SHP77 (cell line): ENCODE data around the gene IMMP2L.
"Not testable (repeated sequence)": the region's sequence is repeated elsewhere in the genome, so short reads cannot be mapped to it uniquely, and the experiment has no call there.

Experiments used
- DNase-seq, 2 experiments: peaks; one replicate each; lab custom pipeline; 2025; lab: John Stamatoyannopoulos, UW

The IMMP2L gene

DNA sequence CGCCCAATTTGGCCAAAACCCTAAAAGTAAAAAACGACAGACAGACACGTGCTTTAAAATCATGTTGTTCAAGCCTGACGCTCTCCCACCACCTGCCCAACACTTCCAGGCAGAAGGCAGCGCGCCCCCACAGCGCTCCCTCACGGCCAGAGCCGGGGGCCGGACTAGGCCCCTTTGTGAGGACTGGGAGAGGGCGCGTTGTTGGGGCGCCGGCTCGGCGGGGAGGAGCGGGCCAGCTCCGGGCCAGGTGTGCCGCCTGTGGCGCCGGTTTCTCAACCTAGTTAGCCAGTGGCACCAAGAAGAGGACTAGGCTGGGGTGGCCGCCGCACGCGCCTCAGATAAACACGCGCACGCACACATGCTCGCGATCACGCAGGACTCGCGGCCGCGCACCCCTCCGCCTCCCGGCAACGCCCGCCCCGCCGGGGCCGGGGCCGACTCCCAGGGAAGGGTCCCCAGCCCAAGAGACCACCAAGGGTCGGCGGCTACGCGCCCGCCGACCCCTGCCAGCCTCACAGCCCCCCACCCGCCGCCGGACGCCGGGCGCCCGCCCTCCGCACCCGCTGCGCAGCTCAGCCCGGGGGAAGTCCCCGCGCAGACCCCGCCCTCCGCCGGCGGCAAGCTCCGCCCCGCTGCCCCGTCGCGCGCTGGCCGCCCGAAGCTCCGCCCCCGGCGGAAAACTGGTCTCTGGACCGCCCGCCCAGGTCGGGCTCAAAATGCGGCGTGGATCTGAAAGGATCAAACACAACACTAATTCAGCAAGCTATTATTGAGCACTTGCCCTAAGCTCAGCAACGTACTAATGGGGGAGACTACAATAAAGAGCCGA is at the start of gene IMMP2L:
Gene IMMP2L, minus strand, starts transcription at position 589 of the 829 bp plus-strand sequence.
- peak; percentile 47 to 90 for DNase-seq

DNA sequence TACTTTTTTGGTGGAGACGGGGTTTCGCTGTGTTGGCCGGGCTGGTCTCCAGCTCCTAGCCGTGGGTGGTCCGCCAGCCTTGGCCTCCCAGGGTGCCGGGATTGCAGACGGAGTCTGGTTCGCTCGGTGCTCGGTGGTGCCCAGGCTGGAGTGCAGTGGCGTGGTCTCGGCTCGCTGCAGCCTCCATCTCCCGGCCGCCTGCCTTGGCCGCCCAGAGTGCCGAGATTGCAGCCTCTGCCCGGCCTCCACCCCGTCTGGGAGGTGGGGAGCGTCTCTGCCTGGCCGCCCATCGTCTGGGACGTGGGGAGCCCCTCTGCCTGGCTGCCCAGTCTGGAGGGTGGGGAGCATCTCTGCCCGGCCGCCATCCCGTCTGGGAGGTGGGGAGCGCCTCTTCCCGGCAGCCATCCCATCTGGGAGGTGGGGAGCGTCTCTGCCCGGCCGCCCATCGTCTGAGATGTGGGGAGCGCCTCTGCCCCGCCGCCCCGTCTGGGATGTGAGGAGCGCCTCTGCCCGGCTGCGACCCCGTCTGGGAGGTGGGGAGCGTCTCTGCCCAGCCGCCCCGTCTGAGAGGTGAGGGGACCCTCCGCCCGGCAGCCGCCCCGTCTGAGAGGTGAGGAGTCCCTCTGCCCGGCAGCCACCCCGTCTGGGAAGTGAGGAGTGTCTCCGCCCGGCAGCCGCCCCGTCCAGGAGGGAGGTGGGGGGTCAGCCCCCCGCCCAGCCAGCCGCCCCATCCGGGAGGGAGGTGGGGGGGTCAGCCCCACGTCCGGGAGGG is 47.4 kb upstream of the IMMP2L start:
- not testable (repeated sequence) for DNase-seq

DNA sequence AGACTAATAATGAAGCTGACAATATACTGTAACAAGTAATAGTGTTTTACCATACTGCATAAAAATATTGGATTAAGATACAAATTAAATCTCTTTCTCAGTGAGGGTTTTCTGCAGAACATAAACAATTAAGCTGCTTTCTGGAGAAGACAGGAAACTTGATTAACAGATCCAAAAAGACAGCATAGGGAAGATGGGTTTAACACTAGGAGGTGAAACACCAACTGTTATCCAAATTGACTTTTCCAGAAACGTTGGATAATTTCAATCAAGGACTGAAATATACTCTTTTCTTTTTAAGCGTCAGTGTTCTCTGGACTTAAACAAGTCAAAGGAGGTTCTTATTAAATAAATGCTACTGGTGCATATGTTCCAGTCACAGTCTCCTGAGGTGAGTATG is 45.3 kb upstream of the IMMP2L start:
- no peak for DNase-seq

DNA sequence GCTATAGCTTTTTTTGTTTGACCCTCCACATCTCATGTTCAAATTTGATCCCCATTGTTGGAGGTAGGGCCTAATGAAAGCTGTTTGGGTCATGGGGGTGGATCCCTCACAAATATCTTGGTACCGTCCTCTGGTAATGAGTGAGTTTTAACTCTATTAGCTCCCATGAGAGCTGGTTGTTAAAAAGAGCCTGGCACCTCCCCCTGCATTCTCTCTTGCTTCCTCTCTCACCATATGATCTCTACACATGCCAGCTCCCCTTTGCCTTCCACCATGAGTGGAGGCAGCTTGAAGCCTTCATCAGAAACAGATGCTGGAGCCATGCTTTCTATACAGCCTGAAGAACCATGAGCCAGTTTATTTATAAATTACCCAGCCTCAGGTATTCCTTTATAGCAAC is 43.0 kb upstream of the IMMP2L start:
- no peak for DNase-seq

DNA sequence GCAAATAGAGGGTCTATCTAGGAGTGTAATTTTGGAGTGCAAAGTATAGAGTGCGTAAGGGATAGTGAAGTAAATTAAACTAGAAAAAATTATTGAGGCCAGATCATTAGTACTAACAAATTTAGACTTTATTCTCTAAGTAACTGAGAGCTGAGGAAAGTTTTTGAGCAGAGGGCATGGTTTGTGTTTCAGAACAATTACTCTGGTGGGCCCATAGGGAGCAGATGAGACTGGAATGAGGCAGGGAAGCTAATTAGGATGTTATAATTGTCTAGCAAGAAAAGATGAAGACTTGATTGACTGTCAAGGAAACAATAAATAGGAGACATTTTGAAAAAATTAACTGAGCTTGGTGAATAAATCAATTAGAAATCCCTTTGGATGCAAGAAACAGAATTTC is 37.8 kb upstream of the IMMP2L start:
- DNase-seq: no peak

DNA sequence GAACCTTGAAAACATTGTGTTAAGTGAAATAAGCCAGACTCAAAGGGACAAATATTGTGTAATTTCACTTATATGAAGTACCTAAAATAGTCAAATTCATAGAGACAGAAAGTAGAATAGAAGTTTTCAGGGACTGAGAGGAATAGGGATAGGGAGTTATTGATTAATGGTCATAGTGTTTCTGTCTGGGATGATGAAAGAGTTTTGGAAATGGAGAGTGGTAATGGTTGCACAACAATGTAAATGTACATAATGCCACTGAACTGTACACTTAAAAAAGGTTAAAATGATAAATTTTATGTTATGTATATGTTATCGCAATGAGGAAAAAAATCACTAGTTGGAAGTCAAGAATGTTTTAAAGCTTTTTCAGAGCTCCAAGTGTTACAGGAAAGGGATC is 33.5 kb upstream of the IMMP2L start:
- no peak for DNase-seq

DNA sequence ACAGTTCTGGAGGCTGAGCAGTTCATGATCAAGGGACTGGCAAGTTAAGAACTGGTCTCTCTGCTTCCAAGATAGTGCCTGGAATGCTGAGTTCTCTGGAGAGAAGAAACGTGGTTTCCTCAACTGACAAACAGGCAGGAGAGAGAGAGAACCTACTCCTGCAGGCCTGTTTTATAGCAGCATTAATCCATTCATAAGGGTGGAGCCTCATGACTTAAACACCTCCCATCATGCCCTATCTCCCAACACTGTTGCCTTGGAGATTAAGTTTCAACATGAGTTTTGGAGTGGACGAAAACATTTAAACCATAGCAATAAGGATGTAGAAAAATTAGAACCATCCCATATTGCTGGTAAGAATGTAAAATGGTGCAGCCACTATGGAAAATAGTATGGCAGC is 32.3 kb upstream of the IMMP2L start:
- no peak for DNase-seq

DNA sequence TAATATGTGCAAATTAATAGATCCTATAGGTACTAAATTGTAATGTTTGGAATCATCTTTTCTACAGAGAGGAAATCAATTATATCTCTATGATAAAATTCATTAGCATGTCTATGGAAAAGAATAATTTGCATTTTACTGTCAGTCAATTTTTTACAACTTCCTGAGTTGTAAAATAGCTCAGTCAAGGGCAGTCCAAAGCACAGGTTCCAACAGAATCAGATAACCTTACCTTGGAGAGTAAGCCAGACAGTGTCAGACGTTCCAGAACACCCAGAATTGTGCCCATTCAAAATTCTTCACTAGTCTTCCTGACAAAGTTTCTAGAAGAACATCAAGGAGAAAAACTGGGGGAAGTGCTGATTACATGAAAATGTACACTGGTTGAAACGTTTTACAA is 31.1 kb upstream of the IMMP2L start:
- DNase-seq: no peak

DNA sequence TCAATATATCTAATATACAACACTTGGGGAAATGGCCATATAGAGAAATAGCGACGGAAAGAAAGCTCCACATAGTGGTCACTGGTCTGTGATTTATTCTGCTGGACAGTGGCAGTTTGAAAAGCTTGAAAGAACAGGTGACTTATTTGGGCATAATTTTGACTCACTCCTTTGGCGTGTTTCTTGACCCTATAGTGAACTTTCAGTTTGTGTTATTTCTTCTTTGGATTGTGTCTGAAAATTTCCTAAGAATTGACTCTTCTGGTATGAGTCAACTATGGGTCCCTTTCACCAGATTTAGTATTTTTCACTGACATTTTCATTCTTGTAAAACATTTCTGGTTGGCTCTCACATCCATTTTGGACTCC is 25.8 kb upstream of the IMMP2L start:
- DNase-seq: no peak

DNA sequence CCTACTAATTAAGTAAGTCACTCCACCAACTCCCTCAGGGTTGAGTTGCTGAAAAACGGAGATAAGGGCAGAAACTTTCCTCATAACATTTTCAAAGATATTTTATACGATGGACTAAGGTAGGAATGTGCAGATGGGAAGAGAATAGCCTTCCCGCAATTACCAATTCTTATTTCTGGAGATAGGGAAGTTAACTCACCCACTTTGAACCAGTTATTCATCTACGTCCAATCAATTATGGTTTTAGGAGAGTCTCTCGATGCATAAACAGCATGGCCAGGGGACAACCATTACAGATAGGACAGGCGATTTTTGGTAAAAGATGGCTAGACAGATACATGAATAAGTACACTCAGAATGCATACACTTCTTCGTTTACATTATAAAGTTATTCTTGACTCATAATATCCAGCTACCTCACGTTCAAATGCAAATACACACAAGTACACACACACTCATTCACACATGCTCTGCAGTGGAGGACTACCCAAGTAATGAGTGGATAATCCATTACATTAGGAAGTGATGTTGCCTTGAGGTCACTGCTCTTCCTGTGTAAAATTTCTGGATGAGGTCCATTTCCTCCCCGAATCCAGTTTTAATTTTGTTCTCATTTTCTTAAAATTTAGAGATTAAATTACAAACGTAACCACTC is 25.2 kb upstream of the IMMP2L start:
- DNase-seq: no peak

DNA sequence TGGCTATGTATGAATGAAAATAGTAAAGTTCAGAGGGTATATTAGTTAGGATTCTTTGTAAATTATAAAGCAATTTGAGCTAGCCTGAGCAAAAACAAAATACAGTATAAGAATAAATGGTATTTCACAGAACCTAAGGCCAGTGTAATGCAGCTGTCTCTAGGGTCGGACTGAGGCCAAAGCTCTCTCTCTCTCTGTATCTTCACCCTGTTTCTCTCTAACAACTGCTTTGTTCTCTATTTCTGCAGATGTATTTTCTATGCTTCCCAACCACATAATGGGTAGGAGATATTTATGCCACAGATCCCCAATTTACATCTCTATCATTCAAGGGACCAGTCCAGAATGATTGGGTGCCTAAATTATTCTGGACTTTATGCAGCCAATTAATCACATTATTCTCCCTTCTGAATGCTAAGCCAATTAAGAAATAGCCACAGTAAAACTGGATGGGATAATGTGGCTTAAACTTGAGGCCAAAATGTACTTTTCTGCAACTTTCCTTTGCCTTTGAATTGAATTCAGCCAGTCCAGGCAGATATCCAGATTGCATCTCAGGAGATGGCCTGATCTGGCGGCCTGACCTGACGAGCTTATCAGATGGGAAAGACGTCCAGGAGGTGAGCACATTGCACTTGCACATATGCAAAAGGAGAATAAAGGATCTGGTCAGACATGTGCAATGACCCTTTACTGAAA is 24.6 kb upstream of the IMMP2L start:
- DNase-seq: no peak

DNA sequence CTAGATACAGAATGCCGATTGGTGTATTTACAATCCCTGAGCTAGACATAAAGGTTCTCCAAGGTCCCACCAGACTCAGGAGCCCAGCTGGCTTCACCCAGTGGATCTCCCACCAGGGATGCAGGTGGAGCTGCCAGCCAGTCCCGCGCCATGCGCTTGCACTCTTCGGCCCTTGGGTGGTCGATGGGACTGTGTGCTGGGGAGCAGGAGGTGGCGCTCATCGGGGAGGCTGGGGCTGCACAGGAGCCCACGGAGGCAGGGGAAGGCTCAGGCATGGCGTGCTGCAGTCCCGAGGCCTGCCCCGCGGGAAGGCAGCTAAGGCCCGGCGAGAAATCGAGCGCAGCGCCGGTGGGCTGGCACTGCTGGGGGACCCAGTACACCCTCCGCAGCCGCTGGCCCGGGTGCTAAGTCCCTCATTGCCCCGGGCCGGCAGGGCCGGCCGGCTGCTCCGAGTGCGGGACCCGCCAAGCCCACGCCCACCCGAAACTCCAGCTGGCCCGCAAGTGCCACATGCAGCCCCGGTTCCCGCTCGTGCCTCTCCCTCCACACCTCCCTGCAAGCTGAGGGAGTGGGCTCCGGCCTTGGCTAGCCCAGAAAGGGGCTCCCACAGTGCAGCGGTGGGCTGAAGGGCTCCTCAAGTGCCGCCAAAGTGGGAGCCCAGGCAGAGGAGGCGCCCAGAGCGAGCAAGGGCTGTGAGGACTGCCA is 19.6 kb upstream of the IMMP2L start:
- not testable (repeated sequence) for DNase-seq

DNA sequence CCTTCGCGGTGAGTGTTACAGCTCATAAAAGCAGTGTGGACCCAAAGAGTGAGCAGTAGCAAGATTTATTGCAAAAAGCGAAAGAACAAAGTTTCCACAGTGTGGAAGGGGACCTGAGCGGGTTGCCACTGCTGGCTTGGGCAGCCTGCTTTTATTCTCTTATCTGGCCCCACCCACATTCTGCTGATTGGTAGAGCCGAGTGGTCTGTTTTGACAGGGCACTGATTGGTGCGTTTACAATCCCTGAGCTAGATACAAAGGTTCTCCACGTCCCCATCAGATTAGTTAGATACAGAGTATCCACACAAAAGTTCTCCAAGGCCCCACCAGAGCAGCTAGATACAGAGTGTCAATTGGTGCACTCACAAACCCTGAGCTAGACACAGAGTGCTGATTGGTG is 18.9 kb upstream of the IMMP2L start:
- DNase-seq: not testable (repeated sequence)

DNA sequence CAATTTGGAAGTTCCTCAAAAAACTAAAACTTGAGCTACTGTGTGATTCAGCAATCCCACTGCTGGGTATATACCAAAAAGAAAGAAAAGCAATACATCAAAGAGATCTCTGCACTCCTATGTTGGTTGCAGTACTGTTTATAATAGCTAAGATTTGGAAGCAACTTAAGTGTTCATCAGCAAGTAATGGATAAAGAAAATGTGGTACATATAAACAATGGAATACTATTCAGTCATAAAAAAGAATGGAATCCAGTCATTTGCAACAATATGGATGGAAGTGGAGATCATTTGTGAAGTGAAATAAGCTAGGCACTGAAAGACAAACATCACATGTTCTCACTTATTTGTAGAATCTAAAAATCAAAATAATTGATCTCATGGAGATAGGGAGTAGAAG is 16.5 kb upstream of the IMMP2L start:
- no peak for DNase-seq

DNA sequence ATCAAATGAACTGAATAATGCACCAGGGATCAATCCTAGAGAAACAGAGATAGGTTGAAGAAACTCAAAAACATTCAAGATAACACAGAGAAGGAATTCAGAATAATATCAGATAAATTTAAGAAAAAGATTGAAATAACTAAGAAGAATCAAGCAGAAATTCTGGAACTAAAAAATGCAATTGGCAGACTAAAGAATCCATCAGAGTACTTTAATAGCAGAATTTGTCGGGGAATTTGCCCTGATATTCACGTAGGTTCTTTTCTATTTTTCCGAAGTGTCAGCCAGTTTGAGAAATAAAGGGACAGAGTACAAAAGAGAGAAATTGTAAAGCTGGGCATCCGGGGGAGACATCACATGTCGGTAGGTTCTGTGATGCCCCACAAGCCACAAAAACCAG is 9.4 kb upstream of the IMMP2L start:
- DNase-seq: no peak

DNA sequence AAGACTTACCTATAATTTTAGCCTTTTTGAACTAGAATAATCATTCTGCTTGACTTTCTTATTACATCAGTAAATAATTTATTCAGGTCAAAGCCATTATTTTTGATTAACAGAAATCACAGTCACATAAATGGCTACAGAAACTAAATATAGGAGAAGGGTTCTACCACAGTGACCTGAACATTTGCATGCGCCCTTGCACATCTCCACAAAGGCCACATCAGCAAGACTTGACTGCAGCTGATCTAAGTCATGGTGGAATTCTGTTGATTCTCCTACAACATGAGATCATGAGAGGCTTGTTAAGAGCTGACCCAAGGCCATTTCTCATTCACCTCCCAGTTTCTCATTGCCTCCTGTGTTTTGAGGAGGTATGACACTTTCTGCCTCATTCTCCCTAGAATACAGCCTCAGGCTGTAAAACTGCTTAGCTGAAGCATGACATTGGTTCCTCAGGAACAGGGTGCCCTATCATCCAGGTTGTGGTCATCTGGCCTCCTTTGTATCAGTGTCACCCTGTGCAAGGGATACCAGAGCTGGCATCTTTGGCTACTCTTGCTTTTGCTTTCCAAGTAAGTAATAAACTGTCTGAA is 6.7 kb upstream of the IMMP2L start:
- DNase-seq: no peak

DNA sequence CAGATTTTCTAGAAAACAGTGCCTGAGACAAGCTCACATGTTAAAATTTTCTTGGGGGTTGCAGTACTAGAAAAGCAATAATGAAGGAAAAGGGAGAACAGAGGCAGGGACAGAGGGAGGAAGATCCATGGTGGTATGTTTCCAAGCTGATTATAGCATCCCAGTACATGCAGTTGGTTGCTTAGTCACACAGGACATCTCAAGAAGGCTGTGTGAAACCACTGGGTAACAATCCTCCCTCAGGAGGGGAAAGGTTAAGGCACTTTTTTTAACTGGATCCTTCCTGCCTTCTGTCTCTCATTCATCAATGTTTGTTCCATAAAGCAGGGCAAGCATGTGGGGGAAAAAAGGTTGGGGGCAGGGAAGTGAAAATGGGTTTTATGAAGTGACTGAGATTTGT is 6.1 kb upstream of the IMMP2L start:
- no peak for DNase-seq

DNA sequence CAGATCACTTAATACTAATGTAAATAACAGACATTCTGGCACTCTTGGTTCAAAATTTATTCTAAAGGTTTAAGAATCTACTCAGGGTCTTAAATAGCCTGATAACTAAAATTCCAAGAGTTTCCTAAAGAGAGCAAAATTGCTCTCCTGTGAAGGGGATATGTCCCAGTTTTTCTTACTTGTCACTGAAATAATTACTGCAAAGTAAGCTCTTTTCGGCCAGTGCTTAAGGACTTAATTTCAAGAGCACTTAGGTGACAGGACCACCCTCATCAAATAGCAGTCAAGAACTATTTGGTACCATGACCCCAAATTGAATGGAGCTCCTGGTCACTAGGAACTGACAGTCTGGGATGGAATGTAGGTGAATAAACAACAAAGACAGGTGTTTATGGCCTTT is 1.8 kb upstream of the IMMP2L start:
- no peak for DNase-seq

DNA sequence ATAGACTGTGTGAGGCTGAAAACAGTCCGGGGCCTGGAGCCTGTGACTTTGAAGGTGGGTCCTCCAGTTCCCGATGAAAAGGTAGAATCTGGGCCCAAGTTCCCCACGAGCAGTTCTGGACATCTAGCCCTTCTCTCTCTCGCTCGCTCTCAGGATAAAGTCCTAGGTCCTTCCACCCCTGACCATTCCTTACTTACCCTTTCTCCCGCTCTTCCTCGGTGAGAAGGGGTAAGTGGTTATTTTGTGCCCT is 713 bp downstream of the IMMP2L start:
- DNase-seq: no peak

DNA sequence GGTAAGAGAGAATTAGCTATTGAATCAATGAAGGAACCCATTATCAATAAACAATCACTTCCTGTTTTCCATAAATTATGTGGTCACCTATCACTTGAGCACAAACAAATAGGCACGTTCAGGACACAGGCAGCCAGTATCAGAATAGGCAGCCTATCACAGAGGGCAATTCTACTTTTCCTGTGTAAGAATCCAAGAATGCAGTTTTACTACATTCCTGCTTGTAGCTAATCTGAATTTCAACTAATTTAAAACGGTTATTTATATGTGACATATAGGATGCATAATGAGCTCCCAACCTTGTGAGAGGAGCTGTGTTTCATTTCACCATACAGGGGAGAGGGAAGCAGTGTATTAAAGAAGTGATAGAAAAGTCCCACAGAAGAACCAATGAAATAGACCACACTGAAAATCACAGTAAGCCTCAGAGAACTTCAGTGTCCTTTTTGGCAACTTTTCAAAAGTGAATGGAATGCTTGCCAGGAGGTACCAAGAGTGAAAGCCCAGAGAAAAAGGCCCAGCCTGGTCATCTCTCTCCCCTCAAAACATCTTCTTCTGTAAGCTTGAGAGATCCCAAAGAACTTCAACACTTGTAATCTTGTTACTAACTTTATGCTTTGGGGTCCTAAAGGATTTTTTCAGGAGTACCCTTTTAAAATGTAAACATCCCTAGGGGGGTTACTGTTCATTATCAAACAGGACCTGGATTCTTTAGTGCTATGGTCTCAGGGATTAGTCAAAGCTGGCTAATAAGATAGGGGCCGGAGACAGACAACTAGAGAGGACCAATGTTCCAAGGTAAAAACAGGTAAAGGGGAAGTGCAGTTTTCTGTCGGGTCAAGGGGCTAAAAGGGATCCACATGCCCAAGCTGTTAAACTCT is 1.3 kb downstream of the IMMP2L start:
- no peak for DNase-seq

DNA sequence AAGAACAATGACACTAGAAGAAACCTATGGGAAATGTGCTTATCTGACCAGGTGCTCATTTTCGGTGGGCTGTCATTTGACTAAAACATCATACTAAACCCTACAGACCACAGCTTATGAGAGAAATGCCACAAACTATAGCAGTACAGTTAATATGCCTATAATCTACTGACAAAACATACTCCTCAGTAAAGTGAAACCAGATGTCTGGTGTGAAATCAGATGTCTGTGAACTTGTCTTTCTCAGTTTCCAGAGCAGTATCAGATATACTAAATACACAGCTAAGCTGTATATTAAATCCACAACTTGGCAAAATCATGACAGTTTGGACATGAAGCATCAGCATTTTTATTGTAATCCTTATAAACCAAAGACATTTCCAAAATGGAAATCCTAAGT is 3.3 kb downstream of the IMMP2L start:
- DNase-seq: no peak
